ENCODE data around the gene CCNB3. TPM values are rescaled to one million over a fixed set of nuclear protein-coding genes. Genes with fewer than 3 reads are reported as not detected.
"Not testable (repeated sequence)": the region's sequence is repeated elsewhere in the genome, so short reads cannot be mapped to it uniquely, and the experiment has no call there.

The CCNB3 gene
- polyA plus RNA-seq, 2 of the 4 experiments (the other 2 are of a cell fraction): 1.5 to 2.8 TPM

- FAIRE-seq (no peak), DNase-seq (ENCODE audit: low read depth in 1 of 2, low spot score in 1 of 2) (no peak), ATAC-seq (no peak)
- Histone ChIP-seq H3K27ac (no peak overlapping the region), H3K4me2 (no peak overlapping the region), H3K4me1 (no peaks in the 10 kb centered on the region), H3K9me3 (no peaks in the 10 kb centered on the region), H3K4me3 (no peak overlapping the region)
- WGBS (ENCODE audit: missing lambda C conversion rate): 67% methylated on average over 17 of the region's 19 CpGs
- TF ChIP-seq ZNF302 (CRISPR knock-in tag; IDR thresholded peaks at IDR 0.05): no peak
- ChIA-PET CTCF (interaction anchor here (0.8 kb wide), 1 partner anchor 57 kb away, joined by 3 read pairs; no protein-coding TSS in a partner anchor), POLR2A (no interaction called here)
These were observed 76.7 kb downstream of the CCNB3 start for GRCh38 chrX:50281253-50281652.

DNA sequence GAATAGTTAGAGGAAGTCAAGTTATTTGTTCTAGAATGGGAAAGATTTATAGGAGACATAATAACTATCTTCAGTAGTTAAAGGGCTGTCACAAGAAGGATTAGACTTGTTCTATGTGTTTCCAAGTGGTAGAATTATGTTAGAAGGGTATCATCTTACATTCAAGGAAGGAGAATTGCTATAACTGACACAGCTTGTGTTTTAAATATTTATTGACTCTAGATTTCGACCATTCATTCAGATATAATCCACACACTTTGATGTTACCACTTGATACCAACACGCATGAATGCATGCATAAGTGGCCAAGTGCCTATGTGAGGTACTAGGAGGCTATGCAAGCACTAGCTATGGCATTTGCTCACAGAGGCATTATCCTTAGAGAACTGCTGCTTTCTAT lies 122.7 kb downstream of the CCNB3 start:
- ATAC-seq (no peak), FAIRE-seq (no peak), DNase-seq (ENCODE audit: low read depth in 1 of 2, low spot score in 1 of 2) (no peak)
- no peak overlapping the region for H3K4me3 ChIP-seq
- no peaks in the 10 kb centered on the region for H3K9me3 ChIP-seq
- ChIA-PET CTCF (no interaction called here), POLR2A (no interaction called here)
- TF ChIP-seq HMGXB4 (CRISPR knock-in tag; IDR thresholded peaks at IDR 0.05; ENCODE audit: borderline replicate concordance) (no peak), ELK1 (IDR thresholded peaks at IDR 0.05; ENCODE audit: low read depth, low read length) (no peak)
- WGBS (ENCODE audit: missing lambda C conversion rate): 11% methylated on average over 2 of the region's 2 CpGs
- H3K27ac ChIP-seq: no peak overlapping the region
- no peak overlapping the region for H3K4me2 ChIP-seq
- H3K4me1 ChIP-seq: no peaks in the 10 kb centered on the region

GRCh38 chrX:50332668-50333067 lies 128.1 kb downstream of the CCNB3 start:
- 29% methylated on average over 5 of the region's 5 CpGs for WGBS (ENCODE audit: missing lambda C conversion rate)
- DNase-seq (ENCODE audit: low read depth in 1 of 2, low spot score in 1 of 2); ATAC-seq; H3K4me1 ChIP-seq; H3K4me3 ChIP-seq; POLR2A ChIA-PET; H3K9me3 ChIP-seq; H3K27ac ChIP-seq; FAIRE-seq; CTCF ChIA-PET; H3K4me2 ChIP-seq: not testable (repeated sequence)

- Histone ChIP-seq H3K4me2 (no peak overlapping the region), H3K4me3 (no peak overlapping the region), H3K4me1 (no peaks in the 10 kb centered on the region), H3K9me3 (no peaks in the 10 kb centered on the region), H3K27ac (no peak overlapping the region)
- CTCF ChIA-PET: no interaction called here
- ATAC-seq: no peak
- TF ChIP-seq NR3C1 (IDR thresholded peaks at IDR 0.05) (no peak), SMC3 (IDR thresholded peaks at IDR 0.05) (no peak), ELK1 (IDR thresholded peaks at IDR 0.05; ENCODE audit: low read depth, low read length) (no peak), MAZ (IDR thresholded peaks at IDR 0.05; ENCODE audit: borderline replicate concordance, low read depth, low read length) (no peak), ZSCAN20 (CRISPR knock-in tag; IDR thresholded peaks at IDR 0.05) (no peak), TP53 (CRISPR knock-in tag; IDR thresholded peaks at IDR 0.05) (no peak)
- WGBS (ENCODE audit: missing lambda C conversion rate): 60% methylated on average over 6 of the region's 6 CpGs
- FAIRE-seq: no peak
- POLR2A ChIA-PET: no interaction called here
- no peak for DNase-seq (ENCODE audit: low read depth in 1 of 2, low spot score in 1 of 2)
These were observed 128.7 kb downstream of the CCNB3 start for GRCh38 chrX:50333308-50333707.

DNA sequence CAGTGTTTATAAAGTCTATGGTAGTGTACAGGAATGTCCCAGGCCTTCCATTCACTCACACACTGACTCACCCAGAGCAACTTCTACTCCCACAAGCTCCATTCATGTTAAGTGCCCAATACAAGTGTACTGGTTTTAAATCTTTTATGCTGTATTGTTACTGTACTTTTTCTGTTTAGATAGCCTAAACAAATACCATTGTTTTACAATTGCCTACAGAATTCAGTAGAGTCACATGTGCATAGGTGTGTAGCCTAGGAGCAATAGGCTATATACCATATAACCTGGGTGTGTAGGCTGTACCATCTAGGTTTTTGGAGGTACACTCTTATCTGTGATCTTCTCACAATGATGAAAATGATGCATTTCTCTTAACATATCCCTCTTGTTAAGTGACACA lies 139.4 kb downstream of the CCNB3 start:
- DNase-seq (ENCODE audit: low read depth in 1 of 2, low spot score in 1 of 2) (no peak), ATAC-seq (no peak), FAIRE-seq (no peak)
- ChIA-PET POLR2A (no interaction called here), CTCF (no interaction called here)
- Histone ChIP-seq H3K4me1 (no peaks in the 10 kb centered on the region), H3K27ac (no peak overlapping the region), H3K9me3 (no peaks in the 10 kb centered on the region), H3K4me2 (no peak overlapping the region), H3K4me3 (no peak overlapping the region)
- TF ChIP-seq HOXB13 (CRISPR knock-in tag; IDR thresholded peaks at IDR 0.05; ENCODE audit: low read depth) (no peak), RCOR1 (IDR thresholded peaks at IDR 0.05; ENCODE audit: low read depth, low read length) (no peak), FOXS1 (CRISPR knock-in tag; IDR thresholded peaks at IDR 0.05) (no peak), GATA3 (IDR thresholded peaks at IDR 0.05; ENCODE audit: borderline replicate concordance) (no peak), POLR2AphosphoS2 (conservative IDR thresholded peaks at IDR 0.05; ENCODE audit: low read length) (no peak), NR3C1 (IDR thresholded peaks at IDR 0.05) (no peak), HOXA7 (CRISPR knock-in tag; IDR thresholded peaks at IDR 0.05) (no peak), CHD4 (IDR thresholded peaks at IDR 0.05; ENCODE audit: borderline replicate concordance) (no peak), MAFK (IDR thresholded peaks at IDR 0.05; ENCODE audit: partially characterized antibody) (no peak), HMGXB4 (CRISPR knock-in tag; IDR thresholded peaks at IDR 0.05; ENCODE audit: borderline replicate concordance) (no peak), NFE2L2 (conservative IDR thresholded peaks at IDR 0.05; ENCODE audit: low read length) (no peak), CBX2 (IDR thresholded peaks at IDR 0.05; ENCODE audit: borderline replicate concordance, low read depth) (no peak), CTCF (IDR thresholded peaks at IDR 0.05) (no peak)
- TF ChIP-seq, protein P1, sequence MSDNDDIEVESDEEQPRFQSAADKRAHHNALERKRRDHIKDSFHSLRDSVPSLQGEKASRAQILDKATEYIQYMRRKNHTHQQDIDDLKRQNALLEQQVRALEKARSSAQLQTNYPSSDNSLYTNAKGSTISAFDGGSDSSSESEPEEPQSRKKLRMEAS (IDR thresholded peaks at IDR 0.05): no peak

Data from A549 (cell line).